Ovary (tissue), 3 donors: ENCODE measurements around the gene TTC21A.

Experiments
- CTCF ChIP-seq, 3 donors: fragments of 450-650 bp in 2 of 3; fragments of 200-600 bp in 1 of 3; IDR thresholded peaks; one replicate each; pipeline versions ENCODE4 v1.5.1 to v1.8.0; 2016 to 2022; ENCODE audit warnings: antibody characterized with exemption in 3 of 3, mild to moderate bottlenecking in 1 of 3
- EP300 ChIP-seq: sonication (generic); formaldehyde crosslinking; IDR thresholded peaks from one replicate; pipeline ENCODE4 v1.6.1; 2017; ENCODE audit warnings: antibody characterized with exemption
- POLR2A ChIP-seq: fragments of 450-650 bp; IDR thresholded peaks from one replicate; pipeline ENCODE4 v1.6.1; 2017; ENCODE audit warnings: antibody characterized with exemption, mild to moderate bottlenecking, moderate library complexity
- donor health status: DM: no; HTN: no; CAD: no.

DNA sequence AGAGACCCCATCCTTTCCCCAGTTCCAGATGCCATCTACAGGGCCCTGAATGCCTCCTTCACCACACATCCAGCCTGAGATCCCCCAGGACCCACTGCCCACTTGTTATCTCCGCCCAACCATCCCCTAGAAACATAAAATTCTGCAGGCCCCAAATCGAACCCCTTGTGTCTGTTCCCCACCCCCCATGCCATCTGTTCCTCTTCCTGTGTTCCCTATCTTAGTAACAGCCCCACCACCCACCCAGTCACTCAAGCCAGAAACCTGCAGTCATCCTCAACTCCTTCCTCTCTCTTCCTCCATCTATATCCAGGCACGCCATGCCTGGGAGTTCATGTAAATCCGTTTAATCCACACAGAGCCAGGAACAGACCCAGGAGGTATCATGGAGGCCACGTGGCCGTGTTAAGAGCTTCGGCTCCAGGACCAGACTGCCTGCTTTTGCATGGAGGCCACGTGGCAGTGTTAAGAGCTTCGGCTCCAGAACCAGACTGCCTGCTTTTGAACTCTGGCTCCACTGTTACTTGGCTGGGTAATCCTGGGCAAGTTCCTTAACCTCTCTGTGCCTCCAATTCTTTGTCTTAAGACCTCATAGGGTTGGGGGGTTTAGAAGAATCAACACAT is 41.1 kb downstream of the TTC21A start:
- TF ChIP-seq CTCF (IDR thresholded peaks at IDR 0.05): no peak
- TF ChIP-seq EP300: no peak
- TF ChIP-seq POLR2A: no peak
